ENCODE data around the gene BST2.

The BST2 gene

DNA sequence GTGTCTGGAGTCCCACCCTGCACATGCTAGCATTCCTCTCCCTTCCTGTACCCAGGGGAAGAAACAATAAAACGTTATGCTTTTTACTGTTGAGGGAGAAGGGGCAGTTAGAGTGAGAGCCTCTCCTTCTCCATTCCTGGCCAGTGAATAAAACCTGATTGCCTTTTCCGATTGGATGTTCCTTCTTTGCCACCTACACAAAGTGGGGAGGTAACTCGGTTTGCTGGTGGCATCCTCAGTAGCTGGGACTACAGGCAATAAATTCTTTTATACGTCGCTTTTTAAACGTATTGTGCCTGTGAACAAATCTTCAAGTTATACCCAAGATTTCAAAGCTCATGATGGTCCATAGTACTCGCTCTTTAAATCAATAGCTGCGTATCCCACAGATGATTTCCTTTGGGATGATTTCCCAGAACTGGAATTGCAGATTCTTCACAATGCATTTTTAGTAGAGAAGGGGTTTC lies 13.8 kb upstream of the BST2 start:
- no peak for DNase-seq

- no peak for DNase-seq
These were observed 13.3 kb upstream of the BST2 start for GRCh38 chr19:17418710-17419109.

DNA sequence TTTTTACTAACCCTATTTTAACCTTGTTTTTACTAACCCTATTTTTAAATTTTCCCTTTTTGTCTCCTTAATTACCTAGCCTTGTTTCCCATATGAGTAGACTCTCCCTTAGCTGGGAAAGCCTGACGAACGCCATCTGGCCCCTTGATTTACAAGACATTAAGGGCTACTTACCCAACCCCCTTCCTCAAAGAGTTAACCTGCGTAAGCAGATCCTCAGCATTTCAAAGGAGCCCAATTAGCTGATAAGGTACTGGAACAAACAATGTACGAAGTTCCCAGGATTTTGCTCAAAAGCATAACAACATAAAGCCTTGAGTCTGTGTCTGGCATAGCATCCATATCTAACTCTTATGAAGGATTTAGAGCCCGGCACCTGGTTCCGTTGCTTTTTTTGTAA lies 9.7 kb upstream of the BST2 start:
- no peak for DNase-seq

- no peak for DNase-seq
These were observed 8.7 kb upstream of the BST2 start for GRCh38 chr19:17414097-17414496.

DNA sequence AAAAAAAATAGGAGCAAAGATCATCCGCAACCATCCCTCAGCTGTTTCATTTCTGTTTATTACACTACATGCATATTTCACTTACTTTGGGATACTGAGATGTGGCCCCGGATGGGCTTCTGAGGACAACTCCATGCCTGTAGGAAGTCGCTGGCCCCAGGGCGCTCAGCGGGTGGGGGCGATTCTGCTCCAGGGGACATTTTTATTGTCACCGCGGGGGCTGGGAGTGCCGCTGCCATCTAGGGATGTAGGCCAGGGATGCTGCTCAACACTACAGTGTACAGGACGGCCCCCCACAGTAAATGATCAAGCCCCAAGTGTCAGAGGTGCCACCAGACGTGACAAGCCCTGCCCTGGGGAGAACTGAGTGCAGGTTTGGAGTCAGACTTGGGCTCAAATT lies 6.4 kb upstream of the BST2 start:
- no peak for DNase-seq

DNA sequence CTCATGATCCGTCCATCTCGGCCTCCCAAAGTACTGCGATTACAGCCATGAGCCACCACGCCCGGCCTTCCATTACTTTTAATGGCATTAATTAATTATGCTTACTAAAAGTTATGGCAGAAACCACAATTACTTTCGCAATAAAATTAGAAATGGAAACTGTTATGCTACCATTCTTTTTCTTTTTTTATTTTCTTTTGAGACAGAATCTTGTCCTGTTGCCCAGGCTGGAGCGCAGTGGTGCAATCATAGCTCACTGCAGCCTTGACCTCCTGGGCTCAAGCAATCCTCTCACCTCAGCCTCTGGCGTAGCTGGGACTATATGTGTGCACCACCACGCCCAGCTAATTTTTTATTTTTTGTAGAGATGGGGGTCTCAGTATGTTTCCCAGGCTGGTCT lies 4.6 kb upstream of the BST2 start:
- DNase-seq = no peak

GRCh38 chr19:17406887-17407196 lies 1.4 kb upstream of the BST2 start:
- DNase-seq = no peak

GRCh38 chr19:17406046-17406886 lies 836 bp upstream of the BST2 start:
- no peak for DNase-seq

DNA sequence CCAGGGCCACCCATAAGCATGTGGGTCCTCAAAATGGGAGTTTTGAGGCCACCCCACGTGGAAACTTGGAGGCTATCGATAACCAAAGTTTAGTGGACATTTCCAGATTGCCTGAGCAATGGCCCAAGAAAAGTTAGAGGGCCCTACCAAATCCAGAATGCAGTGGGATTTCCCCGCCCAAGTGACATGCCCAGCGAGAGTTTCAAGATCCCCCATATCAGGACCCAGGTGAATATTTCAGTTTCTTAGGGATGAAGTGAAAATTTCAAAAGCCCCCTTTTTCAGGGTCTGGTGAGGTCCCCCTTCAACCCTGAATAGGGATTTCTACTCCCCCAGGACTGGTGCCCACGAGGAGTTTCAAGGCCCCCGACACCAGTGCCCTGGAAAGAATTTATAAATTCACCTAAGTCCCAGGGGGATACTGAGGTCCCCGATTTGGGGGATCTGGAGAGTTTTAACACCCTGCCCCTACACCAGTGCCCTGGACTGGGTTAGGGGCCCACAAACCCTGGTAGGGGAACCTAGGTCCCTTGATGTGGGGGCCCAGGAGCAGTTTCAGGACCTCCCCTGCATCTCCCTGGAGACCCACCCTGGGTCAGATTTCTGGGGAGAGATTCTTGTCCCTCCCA lies 695 bp downstream of the BST2 start:
- DNase-seq = no peak

DNA sequence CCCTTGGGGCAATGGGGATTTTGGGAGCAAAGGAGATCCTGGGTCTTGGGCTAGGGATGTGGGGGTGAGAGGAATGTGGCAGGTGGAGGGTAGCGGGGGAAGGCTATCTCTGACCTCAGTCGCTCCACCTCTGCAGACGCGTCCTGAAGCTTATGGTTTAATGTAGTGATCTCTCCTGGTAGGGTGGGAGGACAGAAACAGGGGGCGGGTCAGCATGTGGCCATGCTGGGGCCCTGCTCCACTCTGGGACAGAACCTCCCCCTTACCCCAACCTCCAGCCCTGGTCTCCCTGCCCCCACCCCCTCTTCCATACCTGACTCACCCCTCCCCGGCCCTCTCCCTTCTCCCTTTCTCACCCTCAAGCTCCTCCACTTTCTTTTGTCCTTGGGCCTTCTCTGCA lies 1.4 kb downstream of the BST2 start:
- no peak for DNase-seq

- DNase-seq = no peak
These were observed 2.2 kb downstream of the BST2 start for GRCh38 chr19:17402982-17403855.

GRCh38 chr19:17401628-17402027 lies 3.8 kb downstream of the BST2 start:
- no peak for DNase-seq

GRCh38 chr19:17398902-17399527 lies 6.4 kb downstream of the BST2 start:
- DNase-seq = no peak

GRCh38 chr19:17394891-17395415 lies 10.5 kb downstream of the BST2 start:
- no peak for DNase-seq

GRCh38 chr19:17393914-17394313 lies 11.5 kb downstream of the BST2 start, which contains the start of gene CCDC194:
CCDC194 (minus strand) TSS chr19:17394196; CDS start chr19:17394158, 38 bp downstream.
- no peak for DNase-seq

GRCh38 chr19:17393002-17393401 lies 12.4 kb downstream of the BST2 start:
- DNase-seq = no peak

DNA sequence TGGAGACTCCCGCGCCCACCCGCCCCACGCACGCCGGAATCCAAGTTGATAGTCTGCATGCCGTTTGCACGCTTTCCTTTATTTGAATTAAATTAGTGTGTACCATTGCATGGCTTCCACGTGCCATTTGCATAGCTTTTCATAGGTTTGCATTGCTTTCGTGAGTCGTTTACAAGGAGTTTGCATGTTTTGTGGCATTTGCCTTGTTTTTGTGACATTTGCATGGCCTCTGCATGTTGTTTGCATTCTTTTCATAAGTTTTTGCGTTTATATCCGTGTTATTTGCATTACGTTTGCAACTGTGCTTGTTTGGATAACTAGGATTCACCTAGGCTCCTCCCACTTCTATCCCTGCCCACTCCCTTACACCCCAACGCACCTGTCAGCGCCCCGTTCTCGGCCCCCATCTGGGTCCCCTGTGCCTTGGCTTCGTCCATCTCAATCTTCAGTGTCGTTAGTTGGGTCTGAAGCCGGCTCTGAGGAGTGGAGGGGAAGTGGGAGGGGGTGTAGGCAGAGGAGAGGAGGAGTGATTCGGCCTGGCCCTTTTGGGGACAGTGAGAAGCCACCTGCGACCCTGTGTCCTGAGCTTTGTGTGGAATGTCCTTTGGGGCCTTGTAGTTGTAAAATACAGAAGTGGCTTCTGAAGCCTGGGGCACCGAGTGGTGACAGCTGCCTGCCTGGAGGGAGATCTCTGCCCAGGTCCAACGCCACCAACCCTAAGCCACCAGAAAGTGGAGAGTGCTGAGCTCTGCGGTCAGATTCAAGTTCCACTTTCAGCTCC lies 13.9 kb downstream of the BST2 start:
- DNase-seq = no peak

GRCh38 chr19:17390665-17391370 lies 14.6 kb downstream of the BST2 start:
- DNase-seq = peak; percentile 77

GRCh38 chr19:17389957-17390664 lies 15.3 kb downstream of the BST2 start:
- DNase-seq = no peak

DNA sequence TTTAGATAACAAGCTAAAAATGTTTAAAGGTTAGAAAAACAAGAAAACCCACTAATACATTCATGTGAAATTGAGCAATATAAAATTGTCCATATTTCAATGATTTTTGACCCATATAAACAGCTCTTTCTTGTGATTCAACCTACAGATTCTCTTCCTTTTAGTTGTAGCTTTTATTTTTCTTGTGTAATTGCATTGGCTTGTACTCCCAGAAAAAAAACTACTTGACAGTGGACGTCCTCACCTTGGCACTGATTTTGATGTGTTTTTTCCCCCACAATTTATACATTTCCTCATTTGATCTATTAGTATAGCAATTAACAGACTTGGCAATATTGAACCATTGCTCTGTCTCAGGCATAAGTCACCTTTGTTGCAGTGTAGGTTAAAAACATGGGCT lies 16.1 kb downstream of the BST2 start:
- no peak for DNase-seq

All from DMS79 (cell line).